MM.1S (cell line): ENCODE data around the gene KLF14.

ENCODE experiments used
- EZH2 ChIP-seq: fragments of 300-600 bp; sonication (generic); optimal IDR thresholded peaks from 2 replicates; pipeline ENCODE3; 2017; ENCODE audit warnings: low read depth, mild to moderate bottlenecking, antibody characterized with exemption, low read length, mixed read lengths
- EZH2phosphoT487 ChIP-seq: fragments of 300-600 bp; sonication (generic); IDR thresholded peaks from 2 replicates; pipeline ENCODE4 v1.6.1; 2018; ENCODE audit warnings: antibody characterized with exemption, low read length
- TF ChIP-seq, protein P1 (sequence below): fragments of 300-600 bp; sonication (generic); IDR thresholded peaks from 2 replicates; pipeline ENCODE4 v1.5.1; 2016; ENCODE audit warnings: antibody characterized with exemption, low read length, mixed read lengths

DNA sequence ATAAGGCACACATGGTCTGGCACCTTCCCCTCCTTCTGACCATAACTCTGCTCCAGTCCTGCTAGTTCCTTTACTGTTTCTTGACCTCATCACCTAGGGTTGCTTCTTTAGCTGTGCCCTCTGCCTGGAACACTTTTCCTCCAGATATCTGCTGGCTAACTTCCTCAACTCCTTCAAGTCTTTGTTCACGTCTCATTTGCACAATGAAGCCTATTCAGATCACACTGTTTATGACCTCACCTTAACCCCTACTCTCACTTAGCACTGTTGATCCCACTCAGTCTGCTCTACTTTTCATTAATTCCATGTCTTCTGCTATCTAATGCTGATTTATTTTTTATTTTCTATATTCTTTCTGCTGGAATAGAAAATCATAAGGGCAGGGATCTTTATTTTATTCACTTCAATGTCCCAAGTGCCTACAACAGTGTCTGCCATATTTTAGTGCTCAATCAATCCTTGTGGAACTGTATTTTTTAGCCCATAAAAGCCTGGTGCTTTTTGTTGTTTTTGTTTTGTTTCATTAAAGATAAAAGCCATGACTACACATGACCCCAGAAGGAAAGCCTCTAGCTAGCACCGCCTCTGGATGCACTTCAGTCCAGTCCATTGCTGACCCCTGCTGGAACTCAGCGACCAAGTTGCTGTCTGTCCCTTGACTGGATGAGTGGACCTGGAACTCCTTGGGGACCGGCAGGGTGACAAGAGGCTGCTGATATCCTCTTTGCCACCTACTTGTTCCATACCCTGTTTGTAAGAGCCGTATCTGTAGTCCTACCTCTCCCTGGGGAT lies 12.3 kb downstream of the KLF14 start:
- TF ChIP-seq, protein P1, sequence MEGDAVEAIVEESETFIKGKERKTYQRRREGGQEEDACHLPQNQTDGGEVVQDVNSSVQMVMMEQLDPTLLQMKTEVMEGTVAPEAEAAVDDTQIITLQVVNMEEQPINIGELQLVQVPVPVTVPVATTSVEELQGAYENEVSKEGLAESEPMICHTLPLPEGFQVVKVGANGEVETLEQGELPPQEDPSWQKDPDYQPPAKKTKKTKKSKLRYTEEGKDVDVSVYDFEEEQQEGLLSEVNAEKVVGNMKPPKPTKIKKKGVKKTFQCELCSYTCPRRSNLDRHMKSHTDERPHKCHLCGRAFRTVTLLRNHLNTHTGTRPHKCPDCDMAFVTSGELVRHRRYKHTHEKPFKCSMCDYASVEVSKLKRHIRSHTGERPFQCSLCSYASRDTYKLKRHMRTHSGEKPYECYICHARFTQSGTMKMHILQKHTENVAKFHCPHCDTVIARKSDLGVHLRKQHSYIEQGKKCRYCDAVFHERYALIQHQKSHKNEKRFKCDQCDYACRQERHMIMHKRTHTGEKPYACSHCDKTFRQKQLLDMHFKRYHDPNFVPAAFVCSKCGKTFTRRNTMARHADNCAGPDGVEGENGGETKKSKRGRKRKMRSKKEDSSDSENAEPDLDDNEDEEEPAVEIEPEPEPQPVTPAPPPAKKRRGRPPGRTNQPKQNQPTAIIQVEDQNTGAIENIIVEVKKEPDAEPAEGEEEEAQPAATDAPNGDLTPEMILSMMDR, result peak; percentile 39
- no peak for TF ChIP-seq EZH2phosphoT487
- TF ChIP-seq EZH2, result no peak
